HepG2 (cell line): ENCODE data around the gene CD40. TPM values are rescaled to one million over a fixed set of nuclear protein-coding genes. Genes with fewer than 3 reads are reported as not detected.

ENCODE experiments used
- ATRX ChIP-seq: sonication (generic); formaldehyde crosslinking; IDR thresholded peaks from 2 replicates; pipeline ENCODE4 v1.4.0; 2020; ENCODE audit warnings: missing genetic modification reagents, borderline replicate concordance
- ESRRA ChIP-seq: sonication (generic); formaldehyde crosslinking; IDR thresholded peaks from 2 replicates; pipeline ENCODE4 v1.5.1; 2020; ENCODE audit warnings: mild to moderate bottlenecking, low read depth, missing genetic modification reagents
- FOSL2 ChIP-seq: sonication (generic); formaldehyde crosslinking; IDR thresholded peaks from 2 replicates; pipeline ENCODE4 v1.4.0; 2020; ENCODE audit warnings: missing genetic modification reagents
- HOXD1 ChIP-seq: sonication (generic); formaldehyde crosslinking; IDR thresholded peaks from 2 replicates; pipeline ENCODE4 v1.5.0; 2020; ENCODE audit warnings: missing genetic modification reagents
- JUNB ChIP-seq: sonication (generic); formaldehyde crosslinking; IDR thresholded peaks from 2 replicates; pipeline ENCODE4 v1.8.0; 2022; ENCODE audit warnings: missing genetic modification reagents, mild to moderate bottlenecking, borderline replicate concordance
- MBNL3 ChIP-seq: fragments of 250-450 bp; sonication (Bioruptor Pico); conservative IDR thresholded peaks from 2 replicates; pipeline ENCODE4 v1.8.0; 2022; ENCODE audit warnings: mild to moderate bottlenecking, inconsistent platforms
- MED13 ChIP-seq: sonication (generic); formaldehyde crosslinking; IDR thresholded peaks from 2 replicates; pipeline ENCODE4 v1.5.0; 2020; ENCODE audit warnings: missing genetic modification reagents
- NCOA2 ChIP-seq: sonication (generic); formaldehyde crosslinking; IDR thresholded peaks from 2 replicates; pipeline ENCODE4 v1.8.0; 2022; ENCODE audit warnings: inconsistent platforms
- NCOA5 ChIP-seq: sonication (generic); formaldehyde crosslinking; IDR thresholded peaks from 2 replicates; pipeline ENCODE4 v1.4.0; 2020; ENCODE audit warnings: missing genetic modification reagents
- NFE2 ChIP-seq: sonication (generic); formaldehyde crosslinking; IDR thresholded peaks from 2 replicates; pipeline ENCODE4 v1.4.0; 2020; ENCODE audit warnings: missing genetic modification reagents
- NFIB ChIP-seq: sonication (generic); formaldehyde crosslinking; IDR thresholded peaks from 2 replicates; pipeline ENCODE4 v1.9.0; 2021; ENCODE audit warnings: missing genetic modification reagents, mild to moderate bottlenecking, borderline replicate concordance
- NR3C1 ChIP-seq: sonication (generic); formaldehyde crosslinking; IDR thresholded peaks from 2 replicates; pipeline ENCODE4 v1.4.0; 2020; ENCODE audit warnings: missing genetic modification reagents
- NRL ChIP-seq: sonication (generic); formaldehyde crosslinking; IDR thresholded peaks from 2 replicates; pipeline ENCODE4 v1.5.0; 2020; ENCODE audit warnings: missing genetic modification reagents, mild to moderate bottlenecking, moderate library complexity, borderline replicate concordance
- SOX6 ChIP-seq, 2 experiments: fragments of 450-650 bp in 1 of 2; sonication (generic) in 1 of 2; formaldehyde crosslinking in 1 of 2; IDR thresholded peaks; 2 replicates each; pipeline versions ENCODE4 v1.4.0 to v1.6.1; 2017 to 2020; ENCODE audit warnings: antibody characterized with exemption in 1 of 2, mild to moderate bottlenecking in 1 of 2, missing genetic modification reagents in 1 of 2
- TAF1 ChIP-seq: sonication (generic); formaldehyde crosslinking; IDR thresholded peaks from 2 replicates; pipeline ENCODE4 v1.4.0; 2020; ENCODE audit warnings: missing genetic modification reagents
- TBX3 ChIP-seq: fragments of 450-650 bp; IDR thresholded peaks from 2 replicates; pipeline ENCODE4 v1.6.1; 2017; ENCODE audit warnings: antibody characterized with exemption, mild to moderate bottlenecking, inconsistent platforms, borderline replicate concordance
- ZNF547 ChIP-seq: sonication (generic); formaldehyde crosslinking; IDR thresholded peaks from 2 replicates; pipeline ENCODE4 v1.5.1; 2020; ENCODE audit warnings: mild to moderate bottlenecking, missing genetic modification reagents
- ZNF709 ChIP-seq: sonication (generic); formaldehyde crosslinking; IDR thresholded peaks from 2 replicates; pipeline ENCODE4 v1.5.0; 2020; ENCODE audit warnings: mild to moderate bottlenecking, missing genetic modification reagents
- ZNF775 ChIP-seq: sonication (generic); formaldehyde crosslinking; IDR thresholded peaks from 2 replicates; pipeline ENCODE4 v1.4.0; 2020; ENCODE audit warnings: missing genetic modification reagents, mild to moderate bottlenecking, moderate library complexity, borderline replicate concordance
- ZSCAN30 ChIP-seq: sonication (generic); formaldehyde crosslinking; IDR thresholded peaks from 2 replicates; pipeline ENCODE4 v1.5.0; 2020; ENCODE audit warnings: mild to moderate bottlenecking, missing genetic modification reagents
- ZSCAN31 ChIP-seq: sonication (generic); formaldehyde crosslinking; IDR thresholded peaks from 2 replicates; pipeline ENCODE4 v1.5.0; 2020; ENCODE audit warnings: low read depth, mild to moderate bottlenecking, missing genetic modification reagents
- polyA plus RNA-seq, 8 experiments: library from polyadenylated mRNA; depleted of rRNA in 3 of 8; stranded (reverse) in 7 of 8; unstranded in 1 of 8; fragments of >200 nt; fragmentation: Illumina TruSeq in 4 of 8; extraction: Trizol in 4 of 8; gene quantifications; 2 replicates each; pipeline versions ENCODE4 v1.2.1 to v1.2.3, GENCODE V29; 2011 to 2016; ENCODE audit warnings: low read depth in 4 of 8, missing spikeins in 1 of 8, mixed read lengths in 1 of 8; ENCODE audit not compliant: insufficient read depth in 1 of 8
- total RNA-seq, 5 experiments: library from RNA; depleted of rRNA; stranded (reverse); fragments of >200 nt; fragmentation: Illumina TruSeq; extraction: Trizol; gene quantifications; 2 replicates each; pipeline ENCODE4 v1.2.3, GENCODE V29; 2016; ENCODE audit warnings: low read depth in 1 of 5
- TF ChIP-seq, protein P1 (sequence below): sonication (generic); formaldehyde crosslinking; conservative IDR thresholded peaks from 2 replicates; pipeline ENCODE4 v1.4.0; 2020; ENCODE audit warnings: missing genetic modification reagents
- TF ChIP-seq, protein P2 (sequence below): sonication (generic); formaldehyde crosslinking; IDR thresholded peaks from 2 replicates; pipeline ENCODE4 v1.5.0; 2020; ENCODE audit warnings: missing genetic modification reagents, mild to moderate bottlenecking, borderline replicate concordance
- TF ChIP-seq, protein P3 (sequence below): sonication (generic); formaldehyde crosslinking; IDR thresholded peaks from 2 replicates; pipeline ENCODE4 v1.5.0; 2020; ENCODE audit warnings: mild to moderate bottlenecking, missing genetic modification reagents, borderline replicate concordance

Gene CD40
- total and polyA plus RNA-seq, 2 of the 13 experiments (the other 11 are each of a cell fraction or from before 2014, with no cell fraction given): 4.6 to 13.4 TPM

- TF ChIP-seq ZSCAN30 (CRISPR knock-in tag) (no peak), NCOA5 (no peak), ESRRA (CRISPR knock-in tag) (no peak), MED13 (CRISPR knock-in tag) (no peak), ZNF709 (CRISPR knock-in tag) (no peak), ATRX (CRISPR knock-in tag) (no peak), SOX6 (IDR thresholded peaks at IDR 0.05) (no peak), SOX6 (CRISPR knock-in tag; IDR thresholded peaks at IDR 0.05) (peak; percentile 44; the same call in 1 of the 2 replicates), NRL (CRISPR knock-in tag) (no peak), ZNF547 (CRISPR knock-in tag) (no peak), NCOA2 (CRISPR knock-in tag) (no peak), TBX3 (peak; percentile 60; the same call in 1 of the 2 replicates), HOXD1 (no peak), FOSL2 (CRISPR knock-in tag) (peak; percentile 96), ZSCAN31 (CRISPR knock-in tag) (no peak), ZNF775 (no peak), NFIB (no peak), NR3C1 (CRISPR knock-in tag) (no peak), MBNL3 (CRISPR knock-in tag) (no peak), TAF1 (CRISPR knock-in tag) (no peak), NFE2 (CRISPR knock-in tag) (no peak), JUNB (CRISPR knock-in tag) (peak; percentile 72)
- TF ChIP-seq, protein P1, sequence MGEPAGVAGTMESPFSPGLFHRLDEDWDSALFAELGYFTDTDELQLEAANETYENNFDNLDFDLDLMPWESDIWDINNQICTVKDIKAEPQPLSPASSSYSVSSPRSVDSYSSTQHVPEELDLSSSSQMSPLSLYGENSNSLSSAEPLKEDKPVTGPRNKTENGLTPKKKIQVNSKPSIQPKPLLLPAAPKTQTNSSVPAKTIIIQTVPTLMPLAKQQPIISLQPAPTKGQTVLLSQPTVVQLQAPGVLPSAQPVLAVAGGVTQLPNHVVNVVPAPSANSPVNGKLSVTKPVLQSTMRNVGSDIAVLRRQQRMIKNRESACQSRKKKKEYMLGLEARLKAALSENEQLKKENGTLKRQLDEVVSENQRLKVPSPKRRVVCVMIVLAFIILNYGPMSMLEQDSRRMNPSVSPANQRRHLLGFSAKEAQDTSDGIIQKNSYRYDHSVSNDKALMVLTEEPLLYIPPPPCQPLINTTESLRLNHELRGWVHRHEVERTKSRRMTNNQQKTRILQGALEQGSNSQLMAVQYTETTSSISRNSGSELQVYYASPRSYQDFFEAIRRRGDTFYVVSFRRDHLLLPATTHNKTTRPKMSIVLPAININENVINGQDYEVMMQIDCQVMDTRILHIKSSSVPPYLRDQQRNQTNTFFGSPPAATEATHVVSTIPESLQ: no peak
- TF ChIP-seq, protein P2, sequence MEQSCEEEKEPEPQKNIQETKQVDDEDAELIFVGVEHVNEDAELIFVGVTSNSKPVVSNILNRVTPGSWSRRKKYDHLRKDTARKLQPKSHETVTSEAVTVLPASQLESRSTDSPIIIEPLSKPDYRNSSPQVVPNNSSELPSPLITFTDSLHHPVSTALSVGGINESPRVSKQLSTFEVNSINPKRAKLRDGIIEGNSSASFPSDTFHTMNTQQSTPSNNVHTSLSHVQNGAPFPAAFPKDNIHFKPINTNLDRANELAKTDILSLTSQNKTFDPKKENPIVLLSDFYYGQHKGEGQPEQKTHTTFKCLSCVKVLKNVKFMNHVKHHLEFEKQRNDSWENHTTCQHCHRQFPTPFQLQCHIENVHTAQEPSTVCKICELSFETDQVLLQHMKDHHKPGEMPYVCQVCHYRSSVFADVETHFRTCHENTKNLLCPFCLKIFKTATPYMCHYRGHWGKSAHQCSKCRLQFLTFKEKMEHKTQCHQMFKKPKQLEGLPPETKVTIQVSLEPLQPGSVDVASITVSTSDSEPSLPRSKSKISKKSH: no peak
- TF ChIP-seq, protein P3, sequence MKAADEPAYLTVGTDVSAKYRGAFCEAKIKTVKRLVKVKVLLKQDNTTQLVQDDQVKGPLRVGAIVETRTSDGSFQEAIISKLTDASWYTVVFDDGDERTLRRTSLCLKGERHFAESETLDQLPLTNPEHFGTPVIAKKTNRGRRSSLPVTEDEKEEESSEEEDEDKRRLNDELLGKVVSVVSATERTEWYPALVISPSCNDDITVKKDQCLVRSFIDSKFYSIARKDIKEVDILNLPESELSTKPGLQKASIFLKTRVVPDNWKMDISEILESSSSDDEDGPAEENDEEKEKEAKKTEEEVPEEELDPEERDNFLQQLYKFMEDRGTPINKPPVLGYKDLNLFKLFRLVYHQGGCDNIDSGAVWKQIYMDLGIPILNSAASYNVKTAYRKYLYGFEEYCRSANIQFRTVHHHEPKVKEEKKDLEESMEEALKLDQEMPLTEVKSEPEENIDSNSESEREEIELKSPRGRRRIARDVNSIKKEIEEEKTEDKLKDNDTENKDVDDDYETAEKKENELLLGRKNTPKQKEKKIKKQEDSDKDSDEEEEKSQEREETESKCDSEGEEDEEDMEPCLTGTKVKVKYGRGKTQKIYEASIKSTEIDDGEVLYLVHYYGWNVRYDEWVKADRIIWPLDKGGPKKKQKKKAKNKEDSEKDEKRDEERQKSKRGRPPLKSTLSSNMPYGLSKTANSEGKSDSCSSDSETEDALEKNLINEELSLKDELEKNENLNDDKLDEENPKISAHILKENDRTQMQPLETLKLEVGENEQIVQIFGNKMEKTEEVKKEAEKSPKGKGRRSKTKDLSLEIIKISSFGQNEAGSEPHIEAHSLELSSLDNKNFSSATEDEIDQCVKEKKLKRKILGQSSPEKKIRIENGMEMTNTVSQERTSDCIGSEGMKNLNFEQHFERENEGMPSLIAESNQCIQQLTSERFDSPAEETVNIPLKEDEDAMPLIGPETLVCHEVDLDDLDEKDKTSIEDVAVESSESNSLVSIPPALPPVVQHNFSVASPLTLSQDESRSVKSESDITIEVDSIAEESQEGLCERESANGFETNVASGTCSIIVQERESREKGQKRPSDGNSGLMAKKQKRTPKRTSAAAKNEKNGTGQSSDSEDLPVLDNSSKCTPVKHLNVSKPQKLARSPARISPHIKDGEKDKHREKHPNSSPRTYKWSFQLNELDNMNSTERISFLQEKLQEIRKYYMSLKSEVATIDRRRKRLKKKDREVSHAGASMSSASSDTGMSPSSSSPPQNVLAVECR (CRISPR knock-in tag): no peak
Observed at GRCh38 chr20:46085179-46085851, 32.8 kb upstream of the CD40 start (continued).
